Effector memory CD4-positive, alpha-beta T cell (primary cell): ENCODE measurements around the gene PLB1.

Experiments
- DNase-seq, 3 donors: peaks; one replicate each; pipeline ENCODE4 v3.0.0-alpha.2; 2020
- H3K27ac ChIP-seq: 2 replicates; pipeline ENCODE4 v1.7.0; 2013; ENCODE audit warnings: mild to moderate bottlenecking, low read length, moderate library complexity; ENCODE audit not compliant: insufficient read depth, poor library complexity, severe bottlenecking
- H3K27me3 ChIP-seq: replicated peaks from 2 replicates; pipeline ENCODE4 v1.7.0; 2013; ENCODE audit warnings: mild to moderate bottlenecking, low read length; ENCODE audit not compliant: insufficient read depth, control insufficient read depth, poor library complexity, severe bottlenecking
- H3K36me3 ChIP-seq: 2 replicates; pipeline ENCODE4 v1.7.0; 2013; ENCODE audit warnings: mild to moderate bottlenecking, low read length, moderate library complexity; ENCODE audit not compliant: control insufficient read depth, insufficient read depth
- H3K4me1 ChIP-seq: 2 replicates; pipeline ENCODE4 v1.7.0; 2013; ENCODE audit warnings: low read length, mild to moderate bottlenecking; ENCODE audit not compliant: control insufficient read depth, insufficient read depth, poor library complexity, severe bottlenecking
- H3K4me3 ChIP-seq: 2 replicates; pipeline ENCODE4 v1.7.0; 2013; ENCODE audit warnings: low read length, low read depth, mild to moderate bottlenecking; ENCODE audit not compliant: insufficient read depth, poor library complexity, severe bottlenecking
- H3K9me3 ChIP-seq: 2 replicates; pipeline ENCODE4 v1.7.0; 2013; ENCODE audit warnings: mild to moderate bottlenecking, low read length, moderate library complexity; ENCODE audit not compliant: control insufficient read depth

PLB1 gene

DNA sequence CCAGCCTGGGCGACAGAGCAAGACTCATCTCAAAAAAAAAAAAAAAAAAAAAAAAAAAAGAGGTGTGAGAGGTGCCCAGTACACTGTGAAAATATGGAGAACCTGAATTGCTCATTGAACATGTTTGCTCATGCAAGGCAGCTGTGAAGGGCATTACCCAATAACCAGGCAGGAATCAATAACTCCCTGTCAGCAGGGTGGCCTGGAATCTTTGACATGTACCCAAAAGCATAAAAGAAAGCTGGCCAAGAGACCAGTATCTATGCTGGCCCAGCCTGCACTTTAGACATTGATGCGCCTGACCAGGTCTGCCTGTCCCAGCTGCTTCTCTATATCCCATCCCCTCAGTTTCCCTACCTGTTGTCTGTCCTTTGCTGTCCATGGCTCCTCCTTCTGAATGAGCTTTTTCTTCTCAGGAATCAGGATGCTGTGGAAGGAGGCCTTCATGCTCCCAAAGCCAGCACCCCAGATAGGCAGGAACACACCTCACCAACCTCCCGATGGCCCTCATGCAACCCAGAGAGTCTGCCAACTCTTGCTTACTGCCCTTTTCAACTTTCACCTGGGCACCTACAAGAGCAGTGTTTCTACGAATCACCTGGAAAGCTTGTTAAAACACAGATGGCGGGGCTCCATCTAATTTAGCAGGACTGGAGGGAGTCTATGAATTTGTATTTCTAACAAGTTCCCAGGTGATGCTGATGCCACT lies 172.4 kb downstream of the PLB1 start:
- no peak for DNase-seq
- Histone ChIP-seq H3K27me3 (no peaks in the 10 kb centered on the region), H3K27ac (no peak overlapping the region), H3K36me3 (no peaks in the 10 kb centered on the region), H3K4me3 (no peak overlapping the region), H3K9me3 (no peaks in the 10 kb centered on the region), H3K4me1 (no peaks in the 10 kb centered on the region)

DNA sequence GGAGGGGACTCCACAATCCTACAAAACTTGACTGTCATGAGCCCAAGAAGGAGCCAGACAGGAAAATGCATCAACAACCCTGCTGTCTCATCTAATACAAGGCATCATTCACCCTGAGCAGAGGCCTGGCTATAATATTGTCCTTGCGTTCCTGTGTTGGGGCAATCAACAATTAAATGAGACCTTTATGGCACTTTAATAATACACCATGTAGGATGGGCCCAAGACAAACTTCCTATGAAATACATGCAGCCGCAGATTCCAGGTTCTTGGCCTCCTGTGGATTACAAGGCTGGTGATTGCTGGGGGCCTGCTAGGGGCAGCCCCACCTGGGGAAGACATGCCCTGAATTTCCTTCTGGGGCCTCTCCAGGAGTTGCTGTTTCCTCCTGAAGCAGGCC lies 173.0 kb downstream of the PLB1 start:
- Histone ChIP-seq H3K4me3 (no peak overlapping the region), H3K27me3 (no peaks in the 10 kb centered on the region), H3K27ac (no peak overlapping the region), H3K36me3 (no peaks in the 10 kb centered on the region), H3K9me3 (no peaks in the 10 kb centered on the region), H3K4me1 (no peaks in the 10 kb centered on the region)
- no peak for DNase-seq

DNA sequence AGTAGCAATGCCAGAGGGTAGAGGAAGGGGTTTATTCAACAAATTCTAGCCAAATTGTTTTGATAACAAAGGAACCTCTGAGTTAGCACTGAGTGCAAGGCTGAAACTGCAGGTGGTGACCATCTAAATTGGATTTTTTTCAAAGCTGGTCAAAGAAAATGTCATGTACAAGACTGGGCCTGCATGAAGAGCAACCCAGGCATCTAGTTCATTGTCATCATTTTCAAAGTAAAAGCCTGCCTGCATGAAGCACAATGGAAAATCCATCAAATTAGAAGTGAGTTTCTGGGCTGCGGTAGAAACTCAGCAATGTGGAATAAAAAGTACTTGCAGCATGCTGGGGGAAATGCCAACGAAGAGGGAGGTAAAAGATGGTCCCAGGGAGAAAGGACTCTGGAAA lies 175.0 kb downstream of the PLB1 start:
- no peak for DNase-seq
- Histone ChIP-seq H3K27ac (no peak overlapping the region), H3K4me1 (no peaks in the 10 kb centered on the region), H3K4me3 (no peak overlapping the region), H3K27me3 (no peaks in the 10 kb centered on the region), H3K36me3 (no peaks in the 10 kb centered on the region), H3K9me3 (no peaks in the 10 kb centered on the region)

DNA sequence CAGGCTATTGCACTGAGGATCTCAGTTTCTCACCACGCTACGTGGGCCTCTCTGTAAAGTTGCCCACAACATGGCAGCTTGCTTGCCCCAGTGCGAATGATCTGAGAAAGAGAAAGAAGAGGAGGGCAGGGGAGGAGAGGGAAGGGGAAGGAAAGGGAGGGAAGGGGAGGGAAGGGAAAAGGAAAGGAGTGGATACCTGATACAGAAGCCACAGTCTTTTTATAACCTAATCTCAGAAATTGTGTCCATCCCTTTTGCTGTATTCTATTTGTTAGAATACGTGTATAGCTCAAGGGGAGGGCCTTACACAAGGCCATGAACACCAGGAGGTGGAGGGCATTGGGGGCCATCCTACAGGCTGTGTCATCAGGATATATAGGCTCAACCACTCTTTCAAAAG lies 177.5 kb downstream of the PLB1 start:
- Histone ChIP-seq H3K27ac (no peak overlapping the region), H3K4me3 (no peak overlapping the region), H3K27me3 (no peaks in the 10 kb centered on the region), H3K9me3 (no peaks in the 10 kb centered on the region), H3K4me1 (no peaks in the 10 kb centered on the region), H3K36me3 (no peaks in the 10 kb centered on the region)
- DNase-seq = no peak

DNA sequence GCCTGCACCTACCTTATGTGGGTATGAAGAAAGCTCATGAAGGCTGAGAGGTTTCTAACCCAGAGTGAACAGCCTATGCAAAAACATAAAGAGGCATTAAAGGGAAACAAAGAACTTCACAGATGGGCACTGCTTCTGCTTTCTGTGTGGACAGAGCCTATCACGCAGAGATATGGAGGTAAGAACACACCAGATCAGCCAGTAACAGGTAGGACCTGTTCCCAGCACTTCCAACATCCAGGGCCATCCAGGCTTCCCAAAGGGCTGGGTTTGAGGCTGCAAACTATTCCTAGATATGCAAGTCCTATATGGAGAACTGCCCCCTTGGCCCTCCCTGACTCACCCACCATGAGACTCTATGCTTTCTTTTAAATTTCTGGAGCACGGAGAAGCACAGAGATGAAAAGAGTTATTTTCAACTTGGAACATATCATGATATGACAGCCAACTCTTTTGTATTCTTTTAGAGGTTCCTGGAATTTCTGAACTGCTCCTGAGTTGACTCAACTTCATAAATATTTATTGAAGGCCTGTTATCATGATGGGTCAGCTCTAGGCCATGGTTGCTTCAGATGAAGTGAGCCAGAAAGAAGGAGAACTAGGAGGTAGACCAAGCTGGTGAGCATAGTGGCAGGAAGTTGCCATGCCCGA lies 178.3 kb downstream of the PLB1 start:
- no peak overlapping the region for H3K27ac ChIP-seq
- H3K9me3 ChIP-seq = no peaks in the 10 kb centered on the region
- H3K4me1 ChIP-seq = no peaks in the 10 kb centered on the region
- no peaks in the 10 kb centered on the region for H3K36me3 ChIP-seq
- H3K4me3 ChIP-seq = no peak overlapping the region
- no peaks in the 10 kb centered on the region for H3K27me3 ChIP-seq
- no peak for DNase-seq

DNA sequence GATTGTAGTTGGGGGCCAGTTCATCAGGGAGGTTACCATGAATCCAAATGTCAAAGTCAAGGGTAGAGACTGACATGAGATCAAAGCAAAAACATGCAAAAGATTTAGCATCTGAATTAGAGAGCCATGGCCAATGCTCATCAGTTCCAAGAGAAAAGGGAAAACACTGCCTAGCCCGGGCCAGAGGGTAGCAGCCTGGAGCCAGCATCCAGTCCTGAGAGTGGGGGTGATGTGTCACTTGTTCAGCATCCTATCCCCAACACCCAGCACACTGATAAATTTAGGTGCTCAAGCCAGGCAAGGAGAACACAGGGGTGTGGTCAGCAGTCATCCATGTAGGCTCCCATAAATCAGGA lies 178.8 kb downstream of the PLB1 start:
- no peaks in the 10 kb centered on the region for H3K36me3 ChIP-seq
- no peaks in the 10 kb centered on the region for H3K27me3 ChIP-seq
- H3K4me3 ChIP-seq = no peak overlapping the region
- no peaks in the 10 kb centered on the region for H3K4me1 ChIP-seq
- no peak for DNase-seq
- H3K9me3 ChIP-seq = no peaks in the 10 kb centered on the region
- H3K27ac ChIP-seq = no peak overlapping the region

DNA sequence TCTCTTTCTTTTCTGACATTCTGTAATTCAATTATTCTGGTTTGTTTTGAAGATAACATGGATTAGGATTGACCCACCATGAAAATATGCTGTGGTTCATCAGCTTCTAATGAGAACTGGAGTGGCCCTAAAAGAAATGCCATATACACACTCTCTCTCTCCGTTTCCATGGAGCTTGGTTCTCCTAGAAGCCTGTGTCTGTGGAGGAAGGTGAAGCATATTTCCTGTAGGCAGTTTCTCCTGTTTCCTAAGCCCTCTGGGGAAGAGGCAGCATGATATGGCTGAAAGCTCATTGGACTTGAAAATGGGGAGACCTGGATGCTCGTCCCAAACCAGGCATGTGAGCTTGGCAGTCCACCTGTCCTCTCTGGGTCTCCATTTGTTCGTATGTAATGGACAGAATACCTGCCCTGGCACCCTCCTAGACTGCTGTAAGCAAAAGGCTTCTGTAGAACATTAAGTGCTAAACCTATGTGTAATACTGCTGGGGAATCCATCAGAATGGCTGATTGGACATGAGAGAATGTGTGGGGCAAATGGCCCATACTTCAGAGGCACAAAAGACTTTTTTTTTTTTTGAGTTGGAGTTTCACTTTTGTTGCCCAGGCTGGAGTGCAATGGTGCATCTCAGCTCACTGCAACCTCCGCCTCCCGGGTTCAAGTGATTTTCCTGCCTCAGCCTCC lies 180.4 kb downstream of the PLB1 start:
- H3K27me3 ChIP-seq = no peaks in the 10 kb centered on the region
- H3K27ac ChIP-seq = no peak overlapping the region
- H3K36me3 ChIP-seq = no peaks in the 10 kb centered on the region
- no peaks in the 10 kb centered on the region for H3K9me3 ChIP-seq
- DNase-seq = no peak
- peaks cover 11% of the 10 kb centered on the region for H3K4me1 ChIP-seq
- no peak overlapping the region for H3K4me3 ChIP-seq

DNA sequence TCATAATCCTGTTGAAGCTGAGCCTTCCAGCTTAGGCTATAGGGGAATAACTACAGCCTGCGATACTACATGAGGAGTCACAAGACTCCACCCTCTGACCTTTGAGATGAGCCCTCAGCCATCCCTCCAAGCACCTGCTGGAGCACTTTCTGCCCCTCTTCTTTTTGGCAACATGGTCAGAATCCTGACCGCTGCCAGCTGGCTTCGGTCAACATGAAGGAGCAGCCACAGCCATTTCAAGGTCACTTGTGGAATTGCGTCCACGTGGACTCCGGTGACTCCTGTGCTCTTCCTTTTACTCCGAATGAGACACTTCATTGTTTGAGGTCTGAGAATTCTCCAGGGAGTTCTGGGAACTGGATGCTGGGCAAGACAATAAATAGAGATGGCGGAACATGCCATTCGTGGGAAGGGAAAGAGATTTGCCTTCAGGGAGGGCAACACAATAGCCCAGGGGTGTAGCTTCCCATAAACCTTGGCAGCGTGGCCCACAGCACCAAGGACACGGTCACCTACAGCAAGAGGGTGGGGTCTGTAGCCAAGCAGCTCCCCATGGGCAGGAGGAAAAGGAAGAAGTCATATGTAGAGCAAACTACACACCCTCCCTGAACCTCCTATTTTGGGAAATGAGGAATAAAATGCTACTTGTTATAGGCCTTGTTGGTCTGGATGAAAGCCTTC lies 182.5 kb downstream of the PLB1 start:
- no peaks in the 10 kb centered on the region for H3K9me3 ChIP-seq
- H3K4me1 ChIP-seq = peaks cover 18% of the 10 kb centered on the region
- H3K4me3 ChIP-seq = no peak overlapping the region
- no peaks in the 10 kb centered on the region for H3K36me3 ChIP-seq
- no peak for DNase-seq
- no peak overlapping the region for H3K27ac ChIP-seq
- no peaks in the 10 kb centered on the region for H3K27me3 ChIP-seq

DNA sequence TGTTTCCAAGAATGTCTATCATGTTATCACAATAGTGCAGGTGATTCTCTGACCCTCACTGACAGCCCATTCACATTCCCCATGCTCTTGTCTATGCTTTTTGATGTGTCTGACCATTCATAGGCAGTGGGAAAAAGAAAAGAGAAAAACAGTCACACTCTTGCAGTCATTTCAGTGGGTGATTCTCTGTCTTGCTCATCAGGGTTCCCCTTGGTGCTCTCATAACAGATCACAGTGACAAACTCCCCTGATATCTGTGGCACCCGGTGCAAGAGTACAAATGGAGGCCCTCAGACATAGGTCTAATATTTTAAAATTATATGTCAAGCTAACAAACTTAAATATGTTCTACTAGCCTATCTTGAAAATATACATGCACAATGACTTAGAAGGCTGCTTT lies 183.1 kb downstream of the PLB1 start:
- Histone ChIP-seq H3K4me1 (peaks cover 18% of the 10 kb centered on the region), H3K27me3 (no peaks in the 10 kb centered on the region), H3K27ac (no peak overlapping the region), H3K9me3 (no peaks in the 10 kb centered on the region), H3K36me3 (no peaks in the 10 kb centered on the region), H3K4me3 (no peak overlapping the region)
- no peak for DNase-seq

DNA sequence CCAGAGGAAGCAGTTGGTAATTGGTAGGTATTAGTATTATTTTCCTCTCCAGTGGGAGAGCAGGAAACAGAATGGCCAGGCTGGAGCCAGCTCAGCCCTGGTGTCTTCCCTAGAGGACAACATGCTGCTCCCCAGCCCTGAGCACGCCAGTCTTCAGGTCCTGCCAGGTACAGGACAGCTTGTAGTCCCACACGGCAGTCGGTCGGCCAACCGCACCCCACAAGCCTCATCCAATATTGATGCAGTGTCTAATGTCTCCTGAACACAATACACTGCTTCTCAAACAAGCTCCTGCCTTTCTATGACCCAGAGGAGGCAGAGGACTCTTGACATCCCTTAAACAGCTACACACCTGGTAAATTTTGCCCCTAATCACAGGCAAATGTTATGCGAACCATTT lies 184.8 kb downstream of the PLB1 start:
- Histone ChIP-seq H3K4me3 (no peak overlapping the region), H3K27me3 (no peaks in the 10 kb centered on the region), H3K9me3 (no peaks in the 10 kb centered on the region), H3K27ac (peak overlapping the region; percentile 23), H3K36me3 (no peaks in the 10 kb centered on the region), H3K4me1 (peaks cover 18% of the 10 kb centered on the region)
- DNase-seq = no peak
